ENCODE data around the gene PKN1.
"Not testable (repeated sequence)": the region's sequence is repeated elsewhere in the genome, so short reads cannot be mapped to it uniquely, and the experiment has no call there.

Gene PKN1

GRCh38 chr19:14433554-14434501, 722 bp downstream of the PKN1 start:
- peak; percentile 37 for DNase-seq

- peak; percentile 41 for DNase-seq
Observed at GRCh38 chr19:14434543-14435319, 1.6 kb downstream of the PKN1 start.

GRCh38 chr19:14435320-14436050, 2.4 kb downstream of the PKN1 start:
- DNase-seq, result no peak

- no peak for DNase-seq
Observed at GRCh38 chr19:14437578-14438140, 4.6 kb downstream of the PKN1 start.

GRCh38 chr19:14439014-14439413, 5.9 kb downstream of the PKN1 start:
- no peak for DNase-seq

- DNase-seq, result peak; percentile 82
Observed at GRCh38 chr19:14440049-14440448, 6.9 kb downstream of the PKN1 start.

- DNase-seq, result no peak
Observed at GRCh38 chr19:14441041-14441938, 8.2 kb downstream of the PKN1 start.

GRCh38 chr19:14442891-14443631, 10.0 kb downstream of the PKN1 start:
- DNase-seq, result no peak

- DNase-seq, result no peak
Observed at GRCh38 chr19:14443632-14444216, 10.6 kb downstream of the PKN1 start.

GRCh38 chr19:14446336-14447036, 13.4 kb downstream of the PKN1 start:
- no peak for DNase-seq

- no peak for DNase-seq
Observed at GRCh38 chr19:14449321-14449720, 16.2 kb downstream of the PKN1 start.

GRCh38 chr19:14450168-14450874, 17.2 kb downstream of the PKN1 start:
- peak; percentile 71 for DNase-seq

GRCh38 chr19:14450876-14451275, 17.8 kb downstream of the PKN1 start:
- no peak for DNase-seq

- not testable (repeated sequence) for DNase-seq
Observed at GRCh38 chr19:14452303-14452702, 19.2 kb downstream of the PKN1 start.

- no peak for DNase-seq
Observed at GRCh38 chr19:14459703-14460102, 26.6 kb downstream of the PKN1 start.

GRCh38 chr19:14460935-14461334, 27.8 kb downstream of the PKN1 start:
- no peak for DNase-seq

GRCh38 chr19:14462401-14462800, 29.3 kb downstream of the PKN1 start:
- not testable (repeated sequence) for DNase-seq

GRCh38 chr19:14463747-14464146, 30.6 kb downstream of the PKN1 start:
- DNase-seq, result no peak

GRCh38 chr19:14467391-14467790, 34.3 kb downstream of the PKN1 start:
- DNase-seq, result no peak

Measured in stimulated activated CD4-positive, alpha-beta T cell treated with anti-CD3 and anti-CD28 coated beads, Interleukin-4, amount 100 ng/mL, for 24 hours (primary cell).